CD4-positive, alpha-beta memory T cell (primary cell): ENCODE data around the gene PIMREG. TPM values are rescaled to one million over a fixed set of nuclear protein-coding genes. Genes with fewer than 3 reads are reported as not detected.

Experiments
- CTCF ChIA-PET: fragments of 350-600 bp; sonication (Branson Sonifier 250); formaldehyde crosslinking; loops from one replicate; lab custom pipeline; 2021; ENCODE audit warnings: inconsistent platforms; ENCODE audit not compliant: partially characterized antibody; lab: Charles Lee
- POLR2A ChIA-PET: fragments of 350-600 bp; sonication (Branson Sonifier 250); formaldehyde crosslinking; loops from one replicate; lab custom pipeline; 2021; ENCODE audit not compliant: partially characterized antibody; lab: Charles Lee
- DNase-seq, 5 donors: peaks; one replicate each; pipeline versions ENCODE4 v3.0.0 to v3.0.0-alpha.2; 2020 to 2022; ENCODE audit warnings: mixed read lengths in 1 of 5
- H3K27ac ChIP-seq: one replicate; pipeline ENCODE4 v1.7.0; 2013; ENCODE audit warnings: low read depth, low read length
- H3K27me3 ChIP-seq: 2 replicates; pipeline ENCODE4 v1.7.0; 2013; ENCODE audit warnings: mild to moderate bottlenecking, low read length, moderate library complexity; ENCODE audit not compliant: insufficient read depth
- H3K36me3 ChIP-seq: 2 replicates; pipeline ENCODE4 v1.7.0; 2013; ENCODE audit warnings: mild to moderate bottlenecking, low read length, moderate library complexity; ENCODE audit not compliant: insufficient read depth
- H3K4me1 ChIP-seq: 2 replicates; pipeline ENCODE4 v1.7.0; 2013; ENCODE audit warnings: mild to moderate bottlenecking, low read length, moderate library complexity; ENCODE audit not compliant: insufficient read depth
- H3K4me3 ChIP-seq, 2 donors: one replicate each; pipeline ENCODE4 v1.7.0; 2013; ENCODE audit warnings: low read length in 2 of 2, mild to moderate bottlenecking in 1 of 2
- H3K9me3 ChIP-seq, 2 donors: one replicate each; pipeline ENCODE4 v1.7.0; 2013; ENCODE audit warnings: low read length in 2 of 2, control low read depth in 1 of 2; ENCODE audit not compliant: control insufficient read depth in 1 of 2
- H3K27ac Mint-ChIP-seq, 7 donors: one replicate each; pipeline ENCODE4 v1.8.0; 2020 to 2021; ENCODE audit warnings: mixed read lengths in 7 of 7, mild to moderate bottlenecking in 6 of 7, inconsistent platforms in 3 of 7, moderate library complexity in 3 of 7
- H3K27me3 Mint-ChIP-seq, 2 donors: one replicate each; pipeline ENCODE4 v1.8.0; 2020 to 2021; ENCODE audit warnings: mixed read lengths in 2 of 2
- H3K36me3 Mint-ChIP-seq, 2 donors: one replicate each; pipeline ENCODE4 v1.8.0; 2020 to 2021; ENCODE audit warnings: mixed read lengths in 2 of 2, inconsistent platforms in 1 of 2, mild to moderate bottlenecking in 1 of 2
- H3K4me1 Mint-ChIP-seq, 4 donors: one replicate each; pipeline ENCODE4 v1.8.0; 2020 to 2021; ENCODE audit warnings: mixed read lengths in 4 of 4, mild to moderate bottlenecking in 1 of 4
- H3K4me3 Mint-ChIP-seq, 8 donors: one replicate each; pipeline ENCODE4 v1.8.0; 2020 to 2021; ENCODE audit warnings: mixed read lengths in 8 of 8, mild to moderate bottlenecking in 7 of 8, moderate library complexity in 6 of 8, inconsistent platforms in 3 of 8
- H3K9me3 Mint-ChIP-seq, 8 donors: one replicate each; pipeline ENCODE4 v1.8.0; 2020 to 2021; ENCODE audit warnings: mixed read lengths in 8 of 8, mild to moderate bottlenecking in 5 of 8, inconsistent platforms in 3 of 8, moderate library complexity in 1 of 8
- intact Hi-C: fragments of 100-400 bp; cut with micrococcal nuclease; formaldehyde crosslinking; loops from one replicate; pipeline ENCODE4 v1.15.1; 2023
- polyA plus RNA-seq, 2 donors: library from polyadenylated mRNA; unstranded; fragments of 300-500 nt; fragmentation: Illumina TruSeq; gene quantifications; one replicate each; pipeline ENCODE4 v1.2.3, GENCODE V29; 2021
- total RNA-seq, 2 experiments: library from RNA; stranded (reverse); gene quantifications; one replicate each; pipeline ENCODE4 v1.2.3, GENCODE V29; 2021

PIMREG gene
- total and polyA plus RNA-seq, 4 experiments from 2014 or later = not detected

- H3K36me3 Mint-ChIP-seq = no peaks in the 10 kb centered on the region
- ChIA-PET CTCF (interaction anchor here (1.2 to 3.7 kb wide), 3 partner anchors 23 to 830 kb away, joined by 3 to 28 read pairs (median 3); no protein-coding TSS in a partner anchor), POLR2A (no interaction called here)
- H3K27ac Mint-ChIP-seq = peak overlapping the region in 1 of 7 donors; percentile 60
- DNase-seq = no peak
- peaks cover 2 to 18% of the 10 kb centered on the region in 2 donors for H3K27me3 Mint-ChIP-seq
- H3K4me3 Mint-ChIP-seq = no peak overlapping the region
- no peaks in the 10 kb centered on the region for H3K4me1 ChIP-seq
- no peaks in the 10 kb centered on the region for H3K9me3 Mint-ChIP-seq
- H3K4me1 Mint-ChIP-seq = peaks cover 0 to 9% (median 3%) of the 10 kb centered on the region in 4 donors
- no peak overlapping the region for H3K4me3 ChIP-seq
- intact Hi-C loops = loop anchor here (10.0 kb wide), 1 partner anchor 715 kb away; no protein-coding TSS in a partner anchor
- H3K36me3 ChIP-seq = no peaks in the 10 kb centered on the region
- no peaks in the 10 kb centered on the region for H3K9me3 ChIP-seq
- no peak overlapping the region for H3K27ac ChIP-seq
- H3K27me3 ChIP-seq = peaks cover 4% of the 10 kb centered on the region
Observed at GRCh38 chr17:6420173-6420641, 24.0 kb upstream of the PIMREG start.

GRCh38 chr17:6421700-6422604 is 22.3 kb upstream of the PIMREG start:
- intact Hi-C loops = loop anchor here (1.0 to 10.0 kb wide), 4 partner anchors 717 to 983 kb away; partner anchors contain the start of gene C1QBP
- Mint-ChIP-seq H3K27ac (peak overlapping the region in 1 of 7 donors; percentile 42), H3K4me3 (no peak overlapping the region), H3K36me3 (no peaks in the 10 kb centered on the region), H3K4me1 (peaks cover 2 to 11% (median 7%) of the 10 kb centered on the region in 4 donors), H3K27me3 (peaks cover 2 to 14% of the 10 kb centered on the region in 2 donors), H3K9me3 (no peaks in the 10 kb centered on the region)
- Histone ChIP-seq H3K4me3 (no peak overlapping the region), H3K9me3 (no peaks in the 10 kb centered on the region), H3K27ac (no peak overlapping the region), H3K36me3 (no peaks in the 10 kb centered on the region), H3K4me1 (peaks cover 7% of the 10 kb centered on the region), H3K27me3 (peaks cover 4% of the 10 kb centered on the region)
- DNase-seq = peak; percentile 53 to 62 (median 57)
- CTCF ChIA-PET = interaction anchor here (0.7 to 3.9 kb wide), 8 partner anchors 9 to 838 kb away, joined by 3 to 28 read pairs (median 4); partner anchors contain the start of genes AIPL1 and NLRP1
- POLR2A ChIA-PET = interaction anchor here (1.1 to 1.7 kb wide), 2 partner anchors 830 to 834 kb away, joined by 4 to 11 read pairs; no protein-coding TSS in a partner anchor

- peaks cover 4% of the 10 kb centered on the region for H3K27me3 ChIP-seq
- no peak overlapping the region for H3K27ac ChIP-seq
- POLR2A ChIA-PET = interaction anchor here (1.7 kb wide), 1 partner anchor 831 kb away, joined by 11 read pairs; no protein-coding TSS in a partner anchor
- no peaks in the 10 kb centered on the region for H3K36me3 ChIP-seq
- peaks cover 9 to 19% (median 14%) of the 10 kb centered on the region in 4 donors for H3K4me1 Mint-ChIP-seq
- H3K27ac Mint-ChIP-seq = no peak overlapping the region
- H3K4me1 ChIP-seq = peaks cover 15% of the 10 kb centered on the region
- H3K9me3 Mint-ChIP-seq = no peaks in the 10 kb centered on the region
- no peaks in the 10 kb centered on the region for H3K9me3 ChIP-seq
- H3K36me3 Mint-ChIP-seq = no peaks in the 10 kb centered on the region
- CTCF ChIA-PET = interaction anchor here (0.8 to 3.9 kb wide), 6 partner anchors 13 to 839 kb away, joined by 3 to 28 read pairs (median 11); partner anchors contain the start of genes AIPL1 and NLRP1
- H3K27me3 Mint-ChIP-seq = peaks cover 2 to 14% of the 10 kb centered on the region in 2 donors
- intact Hi-C loops = loop anchor here (1.0 to 10.0 kb wide), 4 partner anchors 718 to 983 kb away; partner anchors contain the start of gene C1QBP
- DNase-seq = no peak
- H3K4me3 ChIP-seq = no peak overlapping the region
- H3K4me3 Mint-ChIP-seq = no peak overlapping the region
Observed at GRCh38 chr17:6422654-6423241, 21.5 kb upstream of the PIMREG start.

- H3K4me1 ChIP-seq = peaks cover 21% of the 10 kb centered on the region
- DNase-seq = no peak
- Mint-ChIP-seq H3K4me3 (no peak overlapping the region), H3K4me1 (peaks cover 9 to 22% (median 20%) of the 10 kb centered on the region in 4 donors), H3K27ac (peak overlapping the region in 2 of 7 donors; percentile 24 to 57), H3K27me3 (peaks cover 2 to 14% of the 10 kb centered on the region in 2 donors), H3K9me3 (no peaks in the 10 kb centered on the region), H3K36me3 (no peaks in the 10 kb centered on the region)
- POLR2A ChIA-PET = no interaction called here
- no peak overlapping the region for H3K4me3 ChIP-seq
- no peaks in the 10 kb centered on the region for H3K36me3 ChIP-seq
- CTCF ChIA-PET = interaction anchor here (0.5 to 3.9 kb wide), 8 partner anchors 8 to 839 kb away, joined by 3 to 20 read pairs (median 8); partner anchors contain the start of genes AIPL1 and NLRP1
- intact Hi-C loops = loop anchor here (10.0 kb wide), 1 partner anchor 719 kb away; no protein-coding TSS in a partner anchor
- no peak overlapping the region for H3K27ac ChIP-seq
- H3K27me3 ChIP-seq = peaks cover 4% of the 10 kb centered on the region
- H3K9me3 ChIP-seq = no peaks in the 10 kb centered on the region
Observed at GRCh38 chr17:6423931-6424330, 20.3 kb upstream of the PIMREG start.

- Histone ChIP-seq H3K4me1 (peaks cover 21% of the 10 kb centered on the region), H3K27ac (no peak overlapping the region), H3K9me3 (no peaks in the 10 kb centered on the region), H3K27me3 (peaks cover 4% of the 10 kb centered on the region), H3K36me3 (no peaks in the 10 kb centered on the region), H3K4me3 (no peak overlapping the region)
- ChIA-PET CTCF (interaction anchor here (1.0 to 3.9 kb wide), 6 partner anchors 10 to 840 kb away, joined by 4 to 20 read pairs (median 12); partner anchors contain the start of genes AIPL1 and NLRP1), POLR2A (no interaction called here)
- Mint-ChIP-seq H3K4me1 (peaks cover 12 to 22% (median 18%) of the 10 kb centered on the region in 4 donors), H3K36me3 (peaks cover 0 to 4% of the 10 kb centered on the region in 2 donors), H3K4me3 (no peak overlapping the region), H3K9me3 (peaks cover 0 to 7% (median 4%) of the 10 kb centered on the region in 8 donors), H3K27me3 (peaks cover 2 to 9% of the 10 kb centered on the region in 2 donors), H3K27ac (no peak overlapping the region)
- no peak for DNase-seq
- intact Hi-C loops = loop anchor here (10.0 kb wide), 1 partner anchor 721 kb away; no protein-coding TSS in a partner anchor
Observed at GRCh38 chr17:6425407-6425806, 18.8 kb upstream of the PIMREG start.

GRCh38 chr17:6426356-6427101 is 17.7 kb upstream of the PIMREG start:
- no peak overlapping the region for H3K27ac ChIP-seq
- H3K4me3 ChIP-seq = no peak overlapping the region
- peaks cover 21% of the 10 kb centered on the region for H3K4me1 ChIP-seq
- ChIA-PET POLR2A (interaction anchor here (1.0 kb wide), 1 partner anchor 842 kb away, joined by 4 read pairs; the partner anchor contains the start of gene NLRP1), CTCF (interaction anchor here (2.4 to 3.3 kb wide), 2 partner anchors 834 to 839 kb away, joined by 15 to 20 read pairs; no protein-coding TSS in a partner anchor)
- no peaks in the 10 kb centered on the region for H3K36me3 ChIP-seq
- peaks cover 0 to 16% (median 11%) of the 10 kb centered on the region in 8 donors for H3K9me3 Mint-ChIP-seq
- H3K4me1 Mint-ChIP-seq = peaks cover 12 to 22% (median 17%) of the 10 kb centered on the region in 4 donors
- peaks cover 0 to 4% of the 10 kb centered on the region in 2 donors for H3K36me3 Mint-ChIP-seq
- H3K4me3 Mint-ChIP-seq = no peak overlapping the region
- peaks cover 1 to 8% of the 10 kb centered on the region in 2 donors for H3K27me3 Mint-ChIP-seq
- H3K9me3 ChIP-seq = no peaks in the 10 kb centered on the region
- peaks cover 4% of the 10 kb centered on the region for H3K27me3 ChIP-seq
- H3K27ac Mint-ChIP-seq = peak overlapping the region in 1 of 7 donors; percentile 54
- intact Hi-C loops = loop anchor here (2.0 to 10.0 kb wide), 2 partner anchors 722 to 1178 kb away; no protein-coding TSS in a partner anchor
- DNase-seq = no peak
